HepG2 (cell line): ENCODE measurements around the gene WTAP. TPM values are rescaled to one million over a fixed set of nuclear protein-coding genes. Genes with fewer than 3 reads are reported as not detected.

ENCODE experiments used
- ARNTL ChIP-seq: sonication (generic); formaldehyde crosslinking; IDR thresholded peaks from 2 replicates; pipeline ENCODE4 v1.4.0; 2020; ENCODE audit warnings: mild to moderate bottlenecking, missing genetic modification reagents
- CBX1 ChIP-seq: IDR thresholded peaks from one replicate; pipeline ENCODE4 v1.6.1; 2016; ENCODE audit warnings: antibody characterized with exemption, low read depth
- ESRRA ChIP-seq: sonication (generic); formaldehyde crosslinking; IDR thresholded peaks from 2 replicates; pipeline ENCODE4 v1.5.1; 2020; ENCODE audit warnings: mild to moderate bottlenecking, low read depth, missing genetic modification reagents
- FOXM1 ChIP-seq: sonication (generic); formaldehyde crosslinking; IDR thresholded peaks from 2 replicates; pipeline ENCODE4 v1.5.0; 2020; ENCODE audit warnings: missing genetic modification reagents
- MIER3 ChIP-seq: IDR thresholded peaks from 2 replicates; pipeline ENCODE4 v1.6.1; 2016; ENCODE audit warnings: missing compliant biosample characterization, borderline replicate concordance
- POLR2AphosphoS2 ChIP-seq: IDR thresholded peaks from 2 replicates; pipeline ENCODE4 v1.6.1; 2011; ENCODE audit warnings: low read depth, low read length, improper control_type of control experiment
- RFX1 ChIP-seq: fragments of 450-650 bp; IDR thresholded peaks from 2 replicates; pipeline ENCODE4 v1.6.1; 2017
- SNAI1 ChIP-seq: sonication (generic); formaldehyde crosslinking; IDR thresholded peaks from 2 replicates; pipeline ENCODE4 v1.5.0; 2020; ENCODE audit warnings: mild to moderate bottlenecking, missing genetic modification reagents, borderline replicate concordance
- SOX5 ChIP-seq: IDR thresholded peaks from 2 replicates; pipeline ENCODE4 v1.6.1; 2016; ENCODE audit warnings: borderline replicate concordance
- TRIM22 ChIP-seq: fragments of 450-650 bp; IDR thresholded peaks from 2 replicates; pipeline ENCODE4 v1.6.1; 2017
- TSC22D2 ChIP-seq: sonication (generic); formaldehyde crosslinking; IDR thresholded peaks from 2 replicates; pipeline ENCODE4 v1.5.1; 2020; ENCODE audit warnings: missing genetic modification reagents, mild to moderate bottlenecking, borderline replicate concordance
- ZBTB40 ChIP-seq, 2 experiments: fragments of 450-650 bp in 1 of 2; sonication (generic) in 1 of 2; formaldehyde crosslinking in 1 of 2; IDR thresholded peaks; 2 replicates each; pipeline versions ENCODE4 v1.6.1 to v1.8.0; 2016 to 2022; ENCODE audit warnings: antibody characterized with exemption in 1 of 2, mild to moderate bottlenecking in 1 of 2, missing genetic modification reagents in 1 of 2
- ZC3H4 ChIP-seq: sonication (generic); formaldehyde crosslinking; IDR thresholded peaks from 2 replicates; pipeline ENCODE4 v1.4.0; 2020; ENCODE audit warnings: missing genetic modification reagents, borderline replicate concordance
- ZNF143 ChIP-seq: sonication (generic); formaldehyde crosslinking; IDR thresholded peaks from 2 replicates; pipeline ENCODE4 v1.4.0; 2020; ENCODE audit warnings: missing genetic modification reagents
- ZNF180 ChIP-seq: sonication (generic); formaldehyde crosslinking; IDR thresholded peaks from 2 replicates; pipeline ENCODE4 v1.4.0; 2020; ENCODE audit warnings: low read depth, missing genetic modification reagents, borderline replicate concordance
- ZNF256 ChIP-seq: sonication (generic); formaldehyde crosslinking; conservative IDR thresholded peaks from 2 replicates; pipeline ENCODE4 v1.4.0; 2020; ENCODE audit warnings: missing genetic modification reagents
- ZNF329 ChIP-seq: sonication (generic); formaldehyde crosslinking; IDR thresholded peaks from 2 replicates; pipeline ENCODE4 v1.9.0; 2021; ENCODE audit warnings: low read depth, mild to moderate bottlenecking, missing genetic modification reagents
- ZNF597 ChIP-seq: sonication (generic); formaldehyde crosslinking; IDR thresholded peaks from 2 replicates; pipeline ENCODE4 v1.5.0; 2020; ENCODE audit warnings: missing genetic modification reagents
- ZNF616 ChIP-seq: sonication (generic); formaldehyde crosslinking; IDR thresholded peaks from 2 replicates; pipeline ENCODE4 v1.5.0; 2020; ENCODE audit warnings: low read depth, mild to moderate bottlenecking, missing genetic modification reagents
- ZNF766 ChIP-seq: sonication (generic); formaldehyde crosslinking; IDR thresholded peaks from 2 replicates; pipeline ENCODE4 v1.5.0; 2020; ENCODE audit warnings: missing genetic modification reagents, borderline replicate concordance
- polyA plus RNA-seq, 8 experiments: library from polyadenylated mRNA; depleted of rRNA in 3 of 8; stranded (reverse) in 7 of 8; unstranded in 1 of 8; fragments of >200 nt; fragmentation: Illumina TruSeq in 4 of 8; extraction: Trizol in 4 of 8; gene quantifications; 2 replicates each; pipeline versions ENCODE4 v1.2.1 to v1.2.3, GENCODE V29; 2011 to 2016; ENCODE audit warnings: low read depth in 4 of 8, missing spikeins in 1 of 8, mixed read lengths in 1 of 8; ENCODE audit not compliant: insufficient read depth in 1 of 8
- total RNA-seq, 5 experiments: library from RNA; depleted of rRNA; stranded (reverse); fragments of >200 nt; fragmentation: Illumina TruSeq; extraction: Trizol; gene quantifications; 2 replicates each; pipeline ENCODE4 v1.2.3, GENCODE V29; 2016; ENCODE audit warnings: low read depth in 1 of 5

WTAP gene
- total and polyA plus RNA-seq, 2 of the 13 experiments (the other 11 are each of a cell fraction or from before 2014, with no cell fraction given), result 31.6 to 167 TPM

GRCh38 chr6:159761129-159761872 is 34.0 kb downstream of the WTAP start (continued):
- TF ChIP-seq TRIM22 (no peak), POLR2AphosphoS2 (0 out of 2 replicates have a peak, but pooled peaks have one; percentile 11), ZBTB40 (IDR thresholded peaks at IDR 0.05) (no peak), ZBTB40 (CRISPR knock-in tag; IDR thresholded peaks at IDR 0.05) (no peak; the same call in 1 of the 2 replicates), ZNF616 (no peak), ZC3H4 (CRISPR knock-in tag) (no peak), ZNF329 (CRISPR knock-in tag) (no peak), ZNF256 (CRISPR knock-in tag) (no peak), TSC22D2 (CRISPR knock-in tag) (no peak), RFX1 (no peak), FOXM1 (CRISPR knock-in tag) (no peak), ZNF597 (CRISPR knock-in tag) (no peak), ZNF766 (CRISPR knock-in tag) (no peak), ARNTL (no peak), ZNF180 (CRISPR knock-in tag) (no peak), ESRRA (CRISPR knock-in tag) (no peak), MIER3 (CRISPR knock-in tag) (no peak), ZNF143 (CRISPR knock-in tag) (no peak), SOX5 (no peak), SNAI1 (CRISPR knock-in tag) (no peak), CBX1 (no peak)
